ENCODE measurements around the gene HSD17B10.
"Not testable (repeated sequence)": the region's sequence is repeated elsewhere in the genome, so short reads cannot be mapped to it uniquely, and the experiment has no call there.

Gene HSD17B10

DNA sequence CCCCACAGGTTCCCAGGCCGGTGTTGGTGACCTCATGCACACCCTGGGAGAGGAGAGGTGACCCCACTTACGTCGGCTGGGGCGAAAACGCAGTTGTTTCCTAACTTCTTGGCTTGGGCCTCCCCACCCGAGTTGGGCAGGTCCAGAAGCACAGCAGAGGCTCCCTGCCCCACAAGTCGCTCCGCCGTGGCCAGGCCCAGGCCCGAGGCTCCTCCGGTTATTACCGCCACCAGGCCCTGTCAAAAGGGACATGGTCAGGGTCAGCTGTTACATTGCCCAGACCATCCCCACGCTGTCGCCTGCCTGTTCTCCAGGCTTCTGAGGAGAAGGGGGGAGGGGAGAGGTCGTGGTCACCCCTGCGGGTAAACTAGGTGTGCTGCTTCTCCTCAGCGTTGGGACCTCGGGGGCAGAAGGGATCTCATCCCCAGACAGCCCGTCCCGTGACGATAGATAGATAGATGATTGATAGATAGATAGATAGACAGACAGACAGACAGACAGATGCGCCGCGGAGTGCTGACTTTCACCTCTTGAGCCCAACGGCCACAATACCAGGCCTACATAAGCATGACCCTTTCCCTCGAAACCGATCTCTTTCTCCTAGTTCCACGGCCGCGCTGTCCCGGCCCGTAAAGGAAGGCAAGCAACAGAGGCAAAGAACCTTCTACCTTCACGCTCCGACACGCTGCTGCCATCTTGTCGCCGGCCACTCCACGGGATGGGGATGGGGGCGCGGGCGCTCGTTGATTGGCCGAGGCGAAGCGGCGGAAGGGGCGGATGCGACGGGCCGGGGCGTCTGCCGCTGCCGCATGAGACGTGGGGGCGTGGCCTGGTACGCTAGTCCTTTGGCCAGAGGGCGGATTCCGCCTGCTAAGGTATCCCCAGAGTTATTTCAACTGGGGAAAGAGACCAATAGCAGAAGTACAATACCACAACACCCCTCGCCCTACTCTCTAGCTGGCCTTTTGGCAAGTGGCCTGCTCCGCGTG lies at the start of gene HSD17B10:
Gene HSD17B10 (minus strand): TSS at position 720 of the 989 bp plus-strand sequence. CDS start 25 bp downstream, at position 695.
- DNase-seq (ENCODE audit: low spot score) = peak; percentile 88

DNA sequence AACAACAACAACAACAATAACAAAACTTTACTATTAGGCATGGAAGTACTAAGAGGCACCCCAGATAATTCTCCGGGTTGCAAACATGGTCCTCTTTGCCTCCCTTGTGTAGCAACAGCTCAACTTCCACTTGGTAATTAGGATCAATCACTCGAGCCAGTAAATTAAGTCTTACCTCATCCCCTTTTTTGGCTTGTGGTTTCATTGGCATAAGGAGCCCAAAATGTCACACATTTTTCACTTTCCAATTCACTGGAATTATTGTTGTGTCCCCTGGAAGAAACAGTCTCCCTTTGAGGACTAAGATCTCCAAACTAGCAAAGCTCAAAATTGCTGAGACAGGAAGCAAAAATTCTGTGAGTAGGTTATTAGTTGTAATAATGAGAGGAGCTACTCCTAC lies 49.2 kb upstream of the HSD17B10 start:
- no peak for DNase-seq (ENCODE audit: low spot score)

DNA sequence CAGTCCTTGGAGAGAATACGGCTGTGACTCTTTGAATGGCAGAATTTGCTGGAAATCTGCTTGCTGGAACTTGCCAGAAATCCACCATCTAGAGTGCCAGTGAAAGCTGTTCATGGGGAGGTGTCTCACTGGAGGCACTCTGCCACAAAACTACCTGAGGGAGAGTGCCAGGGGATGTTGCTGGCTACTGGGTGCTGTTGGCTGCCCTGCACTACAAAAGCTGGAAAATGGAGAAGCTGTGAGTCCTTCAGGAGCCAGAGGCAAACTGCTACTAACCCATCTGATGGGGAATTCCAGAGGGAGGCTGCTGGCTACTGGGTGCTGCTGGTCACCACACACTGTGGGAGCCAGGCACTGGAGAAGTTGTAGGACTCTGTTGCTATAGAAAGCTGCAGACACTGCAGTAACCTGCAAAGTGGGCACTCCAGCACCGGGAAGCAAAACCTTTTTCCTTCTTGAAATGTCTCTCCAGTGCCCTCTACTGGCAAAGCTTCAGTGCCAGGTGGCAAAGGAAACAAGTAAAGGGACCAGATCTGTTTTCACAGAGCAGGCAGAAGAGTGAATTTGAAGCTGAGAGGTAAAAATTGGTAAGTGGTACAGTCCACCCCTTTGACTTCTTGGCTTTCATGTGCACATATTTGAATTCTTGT lies 47.8 kb upstream of the HSD17B10 start:
- peak; percentile 63 for DNase-seq (ENCODE audit: low spot score)

GRCh38 chrX:53481093-53481492 lies 46.9 kb upstream of the HSD17B10 start:
- DNase-seq (ENCODE audit: low spot score) = no peak

DNA sequence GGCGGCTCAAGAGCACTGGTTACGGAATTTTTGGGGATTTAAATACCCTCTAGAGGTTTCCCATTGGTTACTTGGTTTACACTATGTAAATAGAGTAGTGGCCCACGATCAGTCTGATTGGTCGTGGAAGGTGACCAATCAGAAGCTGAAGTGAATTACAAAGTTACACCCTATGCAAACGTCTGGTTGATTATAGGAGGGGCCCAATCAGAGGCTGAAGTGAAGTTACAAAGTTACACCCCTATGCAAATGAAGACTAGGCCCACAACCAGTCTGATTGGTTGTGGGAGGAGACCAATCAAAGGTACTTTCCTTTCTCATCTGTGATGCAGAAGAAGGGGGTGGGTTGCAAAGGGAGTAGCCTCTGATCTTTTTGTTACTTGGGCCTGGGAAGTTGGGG lies 45.1 kb upstream of the HSD17B10 start:
- no peak for DNase-seq (ENCODE audit: low spot score)

DNA sequence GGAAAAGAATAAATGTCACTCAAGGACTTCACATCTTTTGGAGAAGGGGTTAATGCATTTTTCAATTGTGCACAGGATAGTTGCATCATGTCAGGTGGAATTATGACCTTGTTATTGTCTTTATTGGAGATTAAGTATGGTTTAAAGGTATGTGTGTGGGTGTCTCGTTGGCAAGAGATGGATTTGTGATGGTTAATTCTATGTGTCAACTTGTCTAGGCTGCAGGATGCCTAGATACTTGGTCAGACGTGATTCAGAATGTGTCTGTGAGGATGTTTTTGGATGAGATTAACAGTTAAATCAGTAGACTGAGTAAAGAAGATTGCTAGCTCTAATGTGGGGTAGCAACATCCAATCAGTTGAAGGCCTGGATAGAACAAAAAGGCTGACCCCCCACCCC lies 42.2 kb upstream of the HSD17B10 start:
- no peak for DNase-seq (ENCODE audit: low spot score)

- no peak for DNase-seq (ENCODE audit: low spot score)
Observed at GRCh38 chrX:53474707-53475106, 40.5 kb upstream of the HSD17B10 start.

- DNase-seq (ENCODE audit: low spot score) = no peak
Observed at GRCh38 chrX:53471346-53471745, 37.2 kb upstream of the HSD17B10 start.

DNA sequence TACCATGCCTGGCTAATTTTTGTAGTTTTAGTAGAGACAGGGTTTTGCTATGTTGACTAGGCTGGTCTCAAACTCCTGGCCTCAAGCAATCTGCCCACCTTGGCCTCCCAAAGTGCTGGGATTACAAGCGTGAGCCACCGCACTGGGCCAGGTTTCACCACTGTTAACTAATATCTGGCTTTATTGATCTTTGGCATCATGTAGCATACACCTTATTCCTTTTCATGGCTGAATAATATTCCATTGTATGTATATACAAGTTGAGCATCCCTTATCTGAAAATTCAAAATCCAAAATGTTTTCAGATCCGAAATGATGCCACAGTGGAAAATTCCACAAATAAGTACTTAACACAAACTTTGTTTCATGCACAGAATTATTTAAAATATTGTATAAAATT lies 34.5 kb upstream of the HSD17B10 start:
- DNase-seq (ENCODE audit: low spot score) = not testable (repeated sequence)

GRCh38 chrX:53458082-53458481 lies 23.9 kb upstream of the HSD17B10 start:
- DNase-seq (ENCODE audit: low spot score) = no peak

- DNase-seq (ENCODE audit: low spot score) = peak; percentile 33
Observed at GRCh38 chrX:53456254-53456653, 22.1 kb upstream of the HSD17B10 start.

DNA sequence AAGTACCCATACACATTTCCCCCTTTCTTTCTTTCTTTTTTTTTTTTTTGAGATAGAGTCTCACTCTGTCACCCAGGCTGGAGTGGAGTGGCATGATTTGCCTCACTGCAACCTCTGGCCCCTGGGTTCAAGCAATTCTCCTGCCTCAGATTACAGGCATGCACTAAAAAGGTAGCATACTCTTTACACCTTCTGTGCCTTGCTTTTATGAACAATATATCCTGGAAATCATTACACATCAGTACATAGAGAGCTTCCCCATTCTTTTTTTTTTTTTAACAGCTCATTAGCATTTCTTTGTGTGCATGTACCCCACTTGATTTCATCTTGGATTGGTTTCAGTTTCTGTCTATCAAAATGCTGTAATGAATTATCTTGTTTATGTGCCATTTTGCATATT lies 18.6 kb upstream of the HSD17B10 start:
- DNase-seq (ENCODE audit: low spot score) = no peak

GRCh38 chrX:53449632-53450031 lies 15.5 kb upstream of the HSD17B10 start:
- DNase-seq (ENCODE audit: low spot score) = no peak

- DNase-seq (ENCODE audit: low spot score) = no peak
Observed at GRCh38 chrX:53447441-53447840, 13.3 kb upstream of the HSD17B10 start.

GRCh38 chrX:53445977-53446376 lies 11.8 kb upstream of the HSD17B10 start:
- peak; percentile 35 for DNase-seq (ENCODE audit: low spot score)

GRCh38 chrX:53442322-53442631 lies 8.1 kb upstream of the HSD17B10 start:
- no peak for DNase-seq (ENCODE audit: low spot score)

DNA sequence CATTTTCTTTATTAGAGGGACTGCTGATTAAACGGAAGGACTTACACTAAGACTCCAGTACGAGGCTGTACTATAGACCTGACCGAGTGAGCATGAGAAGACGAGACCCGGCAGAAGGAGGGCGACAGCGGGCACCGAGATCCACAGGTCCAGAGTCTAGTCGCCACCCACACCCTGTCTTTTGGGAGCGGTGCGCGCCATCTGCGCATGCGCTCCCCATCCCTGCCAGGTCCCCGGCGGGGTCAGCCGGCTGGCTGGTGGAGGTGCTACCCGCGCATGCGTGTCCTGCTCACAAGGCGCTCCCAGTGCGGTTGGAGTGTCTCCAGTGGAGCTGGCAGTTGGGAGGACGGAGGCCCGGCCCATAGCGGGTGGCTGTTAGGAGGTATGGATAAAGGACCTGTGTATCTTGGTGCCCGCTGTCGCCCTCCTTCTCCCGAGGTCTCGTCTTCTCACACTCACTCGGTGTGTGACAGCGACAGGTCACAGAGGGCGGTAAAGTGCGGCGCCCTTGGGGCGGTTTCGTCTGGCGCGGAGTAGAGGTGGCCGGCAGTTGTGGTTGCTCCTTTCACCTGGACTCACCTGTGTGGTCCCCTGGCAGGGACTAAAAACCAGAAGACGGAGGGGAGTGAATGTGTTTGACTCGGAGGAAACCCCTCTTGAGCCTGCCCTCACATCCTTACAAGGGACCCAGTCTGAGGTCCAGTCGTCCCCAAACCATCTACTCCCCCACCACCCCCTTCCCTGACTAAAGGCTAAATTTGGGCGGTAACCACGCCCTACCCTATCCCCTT lies 7.6 kb upstream of the HSD17B10 start:
- DNase-seq (ENCODE audit: low spot score) = peak; percentile 92

DNA sequence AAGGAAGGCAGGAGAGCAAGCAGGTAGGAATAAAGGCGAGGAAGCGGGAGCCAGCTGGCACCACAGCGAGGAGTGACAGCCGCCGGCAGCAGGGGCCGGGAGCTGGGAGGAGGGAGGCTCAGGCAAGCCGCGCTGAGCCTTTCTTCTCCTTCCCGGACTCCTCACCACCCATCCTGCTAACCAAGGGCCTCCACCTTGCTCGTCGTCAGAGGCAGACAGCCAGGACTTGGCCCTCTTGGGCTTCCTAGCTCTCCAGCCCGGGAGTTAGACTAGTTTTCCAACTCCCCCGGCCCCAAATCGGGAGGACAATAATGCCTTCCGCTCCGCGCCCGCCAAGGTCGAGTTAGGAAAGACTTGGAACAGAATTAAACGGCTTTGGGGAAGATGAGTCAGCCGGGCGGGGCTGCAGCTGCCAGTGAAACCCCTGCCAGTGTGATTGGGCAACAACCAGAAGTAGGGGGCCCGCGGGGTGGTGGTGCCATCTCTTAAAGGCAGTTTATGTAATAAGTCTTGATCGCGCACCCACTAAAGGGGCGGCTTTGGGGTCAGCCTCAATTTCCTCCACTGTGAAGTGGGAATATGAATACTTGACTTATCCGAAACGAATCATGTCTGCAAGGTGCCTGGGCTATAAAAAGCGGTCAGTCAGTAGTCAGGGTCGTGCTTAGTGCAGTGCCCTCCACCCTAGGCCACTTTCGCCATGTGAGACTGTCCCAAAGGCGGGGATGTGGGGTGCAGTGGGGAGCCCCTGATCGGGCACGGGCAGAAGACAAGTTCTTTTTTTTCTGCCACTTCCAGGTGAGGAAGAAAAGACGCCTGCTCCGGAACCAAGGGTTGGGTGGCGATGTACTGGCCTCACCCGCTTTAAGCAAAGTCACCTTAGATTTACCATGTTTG lies 6.7 kb upstream of the HSD17B10 start:
- DNase-seq (ENCODE audit: low spot score) = peak; percentile 66

DNA sequence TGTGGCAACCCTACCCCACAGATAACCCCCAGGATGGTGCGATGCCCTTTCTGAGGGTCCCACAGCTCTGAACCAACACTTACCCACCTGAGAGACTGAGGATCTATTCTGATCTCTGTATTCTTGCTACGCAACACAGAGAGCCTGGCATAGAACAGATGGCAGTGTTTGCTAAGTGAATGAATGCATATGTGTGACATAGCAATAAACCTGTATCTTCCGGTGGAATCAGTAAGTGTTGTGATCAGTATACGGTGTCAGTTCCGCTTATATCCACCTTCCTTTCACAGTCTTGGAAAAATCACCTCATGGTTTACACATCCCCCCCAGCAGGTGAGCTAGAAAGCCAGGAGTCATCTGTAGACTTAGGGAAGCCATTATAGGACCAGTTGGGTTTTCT lies 5.9 kb upstream of the HSD17B10 start:
- no peak for DNase-seq (ENCODE audit: low spot score)

DNA sequence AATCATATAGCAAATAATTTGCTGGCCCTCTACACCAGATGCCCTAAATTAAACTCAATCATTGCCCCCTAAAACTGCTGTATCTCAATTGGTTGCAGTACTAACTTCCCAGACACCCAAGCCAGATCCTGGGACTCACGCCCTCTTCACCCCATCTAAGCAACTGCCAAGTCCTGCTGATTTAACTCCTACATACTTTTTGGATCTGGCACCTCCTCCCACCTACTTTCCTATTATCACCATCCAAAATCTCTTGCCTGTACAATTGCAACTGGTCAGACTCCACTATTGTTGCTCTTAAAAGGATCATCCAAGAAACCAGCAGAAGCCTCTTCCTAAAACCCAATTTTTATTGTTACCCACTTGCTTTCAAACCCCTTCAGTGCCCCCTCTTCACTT lies 4.7 kb upstream of the HSD17B10 start:
- no peak for DNase-seq (ENCODE audit: low spot score)

- no peak for DNase-seq (ENCODE audit: low spot score)
Observed at GRCh38 chrX:53438174-53438831, 4.1 kb upstream of the HSD17B10 start.
